ENCODE data around the gene GGA2. TPM values are rescaled to one million over a fixed set of nuclear protein-coding genes. Genes with fewer than 3 reads are reported as not detected.
A peak's percentile ranks its signal among the peaks of the same experiment; 100 is the strongest.
"Not testable (repeated sequence)": the region's sequence is repeated elsewhere in the genome, so short reads cannot be mapped to it uniquely, and the experiment has no call there.

The GGA2 gene
- total and polyA plus RNA-seq, 2 donors = 42.4 to 59.0 TPM

- H3K4me1 ChIP-seq (ENCODE audit: control insufficient read depth in 2 of 2, insufficient read depth in 2 of 2, low read length in 2 of 2); H3K27ac ChIP-seq (ENCODE audit: low read depth in 1 of 2, low read length in 1 of 2); H3K27me3 ChIP-seq (ENCODE audit: control insufficient read depth in 2 of 2, insufficient read depth in 1 of 2, low read length in 1 of 2); H3K9me3 ChIP-seq (ENCODE audit: control insufficient read depth in 2 of 2, insufficient read depth in 1 of 2, low read length in 1 of 2); H3K4me3 ChIP-seq (ENCODE audit: low read length in 2 of 2); DNase-seq (ENCODE audit: low read depth in 6 of 9, low spot score in 9 of 9): not testable (repeated sequence)
- peaks cover 4 to 14% of the 10 kb centered on the region in 2 donors for H3K36me3 ChIP-seq (ENCODE audit: control insufficient read depth in 2 of 2, insufficient read depth in 2 of 2, low read length in 1 of 2)
- 99% methylated on average over 3 of the region's 3 CpGs for WGBS
Measured at GRCh38 chr16:23540817-23541178, 30.5 kb upstream of the GGA2 start.

GRCh38 chr16:23539984-23540816 lies 29.9 kb upstream of the GGA2 start:
- H3K9me3 ChIP-seq (ENCODE audit: control insufficient read depth in 2 of 2, insufficient read depth in 1 of 2, low read length in 1 of 2) = no peaks in the 10 kb centered on the region
- peaks cover 0 to 5% of the 10 kb centered on the region in 2 donors for H3K4me1 ChIP-seq (ENCODE audit: control insufficient read depth in 2 of 2, insufficient read depth in 2 of 2, low read length in 2 of 2)
- peaks cover 4 to 13% of the 10 kb centered on the region in 2 donors for H3K36me3 ChIP-seq (ENCODE audit: control insufficient read depth in 2 of 2, insufficient read depth in 2 of 2, low read length in 1 of 2)
- H3K27me3 ChIP-seq (ENCODE audit: control insufficient read depth in 2 of 2, insufficient read depth in 1 of 2, low read length in 1 of 2) = no peaks in the 10 kb centered on the region
- no peak overlapping the region for H3K27ac ChIP-seq (ENCODE audit: low read depth in 1 of 2, low read length in 1 of 2)
- no peak for DNase-seq (ENCODE audit: low read depth in 6 of 9, low spot score in 9 of 9)
- no peak overlapping the region for H3K4me3 ChIP-seq (ENCODE audit: low read length in 2 of 2)
- WGBS = 97% methylated on average over 11 of the region's 11 CpGs

- Histone ChIP-seq H3K36me3 (ENCODE audit: control insufficient read depth in 2 of 2, insufficient read depth in 2 of 2, low read length in 1 of 2) (peaks cover 7 to 22% of the 10 kb centered on the region in 2 donors), H3K4me3 (ENCODE audit: low read length in 2 of 2) (no peak overlapping the region), H3K27ac (ENCODE audit: low read depth in 1 of 2, low read length in 1 of 2) (no peak overlapping the region), H3K27me3 (ENCODE audit: control insufficient read depth in 2 of 2, insufficient read depth in 1 of 2, low read length in 1 of 2) (no peaks in the 10 kb centered on the region), H3K4me1 (ENCODE audit: control insufficient read depth in 2 of 2, insufficient read depth in 2 of 2, low read length in 2 of 2) (peaks cover 0 to 11% of the 10 kb centered on the region in 2 donors), H3K9me3 (ENCODE audit: control insufficient read depth in 2 of 2, insufficient read depth in 1 of 2, low read length in 1 of 2) (no peaks in the 10 kb centered on the region)
- 95% methylated on average over 1 of the region's 1 CpG for WGBS
- DNase-seq (ENCODE audit: low read depth in 6 of 9, low spot score in 9 of 9) = no peak
Measured at GRCh38 chr16:23538919-23539278, 28.6 kb upstream of the GGA2 start.

GRCh38 chr16:23537390-23537789 lies 27.1 kb upstream of the GGA2 start:
- 93% methylated on average over 3 of the region's 3 CpGs for WGBS
- no peak overlapping the region for H3K27ac ChIP-seq (ENCODE audit: low read depth in 1 of 2, low read length in 1 of 2)
- peaks cover 18 to 22% of the 10 kb centered on the region in 2 donors for H3K36me3 ChIP-seq (ENCODE audit: control insufficient read depth in 2 of 2, insufficient read depth in 2 of 2, low read length in 1 of 2)
- peaks cover 0 to 11% of the 10 kb centered on the region in 2 donors for H3K4me1 ChIP-seq (ENCODE audit: control insufficient read depth in 2 of 2, insufficient read depth in 2 of 2, low read length in 2 of 2)
- no peaks in the 10 kb centered on the region for H3K27me3 ChIP-seq (ENCODE audit: control insufficient read depth in 2 of 2, insufficient read depth in 1 of 2, low read length in 1 of 2)
- H3K9me3 ChIP-seq (ENCODE audit: control insufficient read depth in 2 of 2, insufficient read depth in 1 of 2, low read length in 1 of 2) = no peaks in the 10 kb centered on the region
- DNase-seq (ENCODE audit: low read depth in 6 of 9, low spot score in 9 of 9) = no peak
- H3K4me3 ChIP-seq (ENCODE audit: low read length in 2 of 2) = no peak overlapping the region

- H3K36me3 ChIP-seq (ENCODE audit: control insufficient read depth in 2 of 2, insufficient read depth in 2 of 2, low read length in 1 of 2) = peaks cover 18 to 25% of the 10 kb centered on the region in 2 donors
Measured at GRCh38 chr16:23535901-23536300, 25.6 kb upstream of the GGA2 start.

GRCh38 chr16:23534868-23535860 lies 24.9 kb upstream of the GGA2 start:
- Histone ChIP-seq H3K36me3 (ENCODE audit: control insufficient read depth in 2 of 2, insufficient read depth in 2 of 2, low read length in 1 of 2) (peaks cover 18 to 23% of the 10 kb centered on the region in 2 donors), H3K9me3 (ENCODE audit: control insufficient read depth in 2 of 2, insufficient read depth in 1 of 2, low read length in 1 of 2) (no peaks in the 10 kb centered on the region), H3K4me1 (ENCODE audit: control insufficient read depth in 2 of 2, insufficient read depth in 2 of 2, low read length in 2 of 2) (peaks cover 0 to 11% of the 10 kb centered on the region in 2 donors), H3K27ac (ENCODE audit: low read depth in 1 of 2, low read length in 1 of 2) (peak overlapping the region in 1 of 2 donors; percentile 0), H3K27me3 (ENCODE audit: control insufficient read depth in 2 of 2, insufficient read depth in 1 of 2, low read length in 1 of 2) (no peaks in the 10 kb centered on the region), H3K4me3 (ENCODE audit: low read length in 2 of 2) (no peak overlapping the region)
- DNase-seq (ENCODE audit: low read depth in 6 of 9, low spot score in 9 of 9) = no peak
- 96% methylated on average over 19 of the region's 19 CpGs for WGBS

More at GRCh38 chr16:23535901-23536300, 25.6 kb upstream of the GGA2 start:
- no peak overlapping the region for H3K4me3 ChIP-seq (ENCODE audit: low read length in 2 of 2)
- 95% methylated on average over 2 of the region's 2 CpGs for whole genome bisulfite sequencing
- peak overlapping the region; percentile 52 to 63 for H3K27ac ChIP-seq (ENCODE audit: low read depth in 1 of 2, low read length in 1 of 2)
- no peaks in the 10 kb centered on the region for H3K9me3 ChIP-seq (ENCODE audit: control insufficient read depth in 2 of 2, insufficient read depth in 1 of 2, low read length in 1 of 2)
- no peaks in the 10 kb centered on the region for H3K27me3 ChIP-seq (ENCODE audit: control insufficient read depth in 2 of 2, insufficient read depth in 1 of 2, low read length in 1 of 2)
- DNase-seq (ENCODE audit: low read depth in 6 of 9, low spot score in 9 of 9) = no peak
- H3K4me1 ChIP-seq (ENCODE audit: control insufficient read depth in 2 of 2, insufficient read depth in 2 of 2, low read length in 2 of 2) = peaks cover 0 to 11% of the 10 kb centered on the region in 2 donors

- Histone ChIP-seq H3K4me3 (ENCODE audit: low read length in 2 of 2) (no peak overlapping the region), H3K4me1 (ENCODE audit: control insufficient read depth in 2 of 2, insufficient read depth in 2 of 2, low read length in 2 of 2) (peaks cover 0 to 17% of the 10 kb centered on the region in 2 donors), H3K27me3 (ENCODE audit: control insufficient read depth in 2 of 2, insufficient read depth in 1 of 2, low read length in 1 of 2) (no peaks in the 10 kb centered on the region), H3K36me3 (ENCODE audit: control insufficient read depth in 2 of 2, insufficient read depth in 2 of 2, low read length in 1 of 2) (peaks cover 22 to 29% of the 10 kb centered on the region in 2 donors), H3K27ac (ENCODE audit: low read depth in 1 of 2, low read length in 1 of 2) (no peak overlapping the region), H3K9me3 (ENCODE audit: control insufficient read depth in 2 of 2, insufficient read depth in 1 of 2, low read length in 1 of 2) (no peaks in the 10 kb centered on the region)
- 100% methylated on average over 1 of the region's 1 CpG for WGBS
- DNase-seq (ENCODE audit: low read depth in 6 of 9, low spot score in 9 of 9) = no peak
Measured at GRCh38 chr16:23532448-23532847, 22.2 kb upstream of the GGA2 start.

GRCh38 chr16:23530062-23530461 lies 19.8 kb upstream of the GGA2 start:
- Histone ChIP-seq H3K9me3 (ENCODE audit: control insufficient read depth in 2 of 2, insufficient read depth in 1 of 2, low read length in 1 of 2) (no peaks in the 10 kb centered on the region), H3K4me1 (ENCODE audit: control insufficient read depth in 2 of 2, insufficient read depth in 2 of 2, low read length in 2 of 2) (peaks cover 0 to 14% of the 10 kb centered on the region in 2 donors), H3K27ac (ENCODE audit: low read depth in 1 of 2, low read length in 1 of 2) (peak overlapping the region; percentile 3 to 30), H3K4me3 (ENCODE audit: low read length in 2 of 2) (no peak overlapping the region), H3K27me3 (ENCODE audit: control insufficient read depth in 2 of 2, insufficient read depth in 1 of 2, low read length in 1 of 2) (no peaks in the 10 kb centered on the region), H3K36me3 (ENCODE audit: control insufficient read depth in 2 of 2, insufficient read depth in 2 of 2, low read length in 1 of 2) (peaks cover 22 to 31% of the 10 kb centered on the region in 2 donors)
- 95% methylated on average over 5 of the region's 5 CpGs for WGBS
- no peak for DNase-seq (ENCODE audit: low read depth in 6 of 9, low spot score in 9 of 9)
